ENCODE data around the gene MARVELD2.
"Not testable (repeated sequence)": the region's sequence is repeated elsewhere in the genome, so short reads cannot be mapped to it uniquely, and the experiment has no call there.

Gene MARVELD2, protein sequence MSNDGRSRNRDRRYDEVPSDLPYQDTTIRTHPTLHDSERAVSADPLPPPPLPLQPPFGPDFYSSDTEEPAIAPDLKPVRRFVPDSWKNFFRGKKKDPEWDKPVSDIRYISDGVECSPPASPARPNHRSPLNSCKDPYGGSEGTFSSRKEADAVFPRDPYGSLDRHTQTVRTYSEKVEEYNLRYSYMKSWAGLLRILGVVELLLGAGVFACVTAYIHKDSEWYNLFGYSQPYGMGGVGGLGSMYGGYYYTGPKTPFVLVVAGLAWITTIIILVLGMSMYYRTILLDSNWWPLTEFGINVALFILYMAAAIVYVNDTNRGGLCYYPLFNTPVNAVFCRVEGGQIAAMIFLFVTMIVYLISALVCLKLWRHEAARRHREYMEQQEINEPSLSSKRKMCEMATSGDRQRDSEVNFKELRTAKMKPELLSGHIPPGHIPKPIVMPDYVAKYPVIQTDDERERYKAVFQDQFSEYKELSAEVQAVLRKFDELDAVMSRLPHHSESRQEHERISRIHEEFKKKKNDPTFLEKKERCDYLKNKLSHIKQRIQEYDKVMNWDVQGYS

DNA sequence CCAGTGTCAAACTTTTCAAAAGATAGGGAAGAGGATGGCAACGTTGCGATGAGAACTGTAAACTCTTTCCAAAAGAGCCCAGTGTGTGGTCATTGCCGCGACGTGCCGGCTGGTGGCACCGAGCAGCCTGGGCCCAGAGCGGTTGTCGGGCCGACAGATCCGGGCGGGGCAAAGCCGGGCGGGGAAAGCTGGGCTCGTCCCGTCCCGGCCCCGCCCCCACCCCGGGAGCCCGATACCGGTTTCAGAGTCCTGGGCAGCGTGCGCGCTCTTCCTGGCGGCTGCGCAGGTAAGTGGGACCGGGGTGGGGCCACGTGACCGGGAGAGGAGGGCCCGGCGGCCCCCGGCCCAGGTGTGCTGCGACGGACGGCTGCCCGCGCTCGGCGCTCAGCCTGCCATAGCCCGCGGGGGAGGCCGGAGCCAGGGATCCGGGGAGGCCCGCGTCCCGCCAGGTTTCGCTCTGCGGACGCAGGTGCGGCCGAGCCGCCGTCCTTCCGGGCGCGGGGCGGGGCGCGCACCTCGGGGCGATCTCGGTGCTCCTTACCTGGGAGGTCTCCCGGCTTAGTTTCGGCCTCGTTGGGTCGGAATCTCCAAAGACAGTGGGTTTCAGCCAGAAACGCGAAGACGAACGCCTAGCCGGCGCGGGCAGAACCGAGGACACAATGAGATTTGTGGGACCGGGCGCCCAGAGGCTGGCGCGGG lies at the start of gene MARVELD2:
MARVELD2 (plus strand) TSS at position 232 of the 699 bp plus-strand sequence. CDS start 4,270 bp downstream, outside the sequence.
- DNase-seq: peak; percentile 39

DNA sequence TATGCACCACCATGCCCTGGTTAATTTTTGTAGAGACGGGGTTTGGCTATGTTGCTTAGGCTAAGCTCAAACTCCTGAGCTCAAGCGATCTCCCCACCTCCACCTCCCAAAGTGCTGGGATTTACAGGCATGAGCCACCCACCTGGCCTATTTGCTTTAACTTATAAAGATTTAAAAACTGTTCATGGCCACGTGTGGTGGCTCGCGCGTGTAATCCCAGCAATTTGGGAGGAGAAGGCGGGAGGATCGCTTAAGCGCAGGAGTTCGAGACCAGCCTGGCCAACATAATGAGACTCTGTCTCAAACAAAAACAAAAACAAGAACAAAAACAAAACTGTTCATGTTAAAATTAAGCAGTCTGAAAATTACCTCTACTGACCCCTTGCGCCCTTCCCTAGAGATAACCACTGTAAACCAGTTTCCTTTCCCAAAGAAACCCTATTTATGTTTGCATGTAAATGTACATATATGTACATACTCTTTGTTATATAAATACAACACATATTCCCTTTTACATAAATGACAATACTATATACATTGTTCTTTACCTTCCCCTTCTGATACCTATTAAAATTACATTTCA lies 47.1 kb upstream of the MARVELD2 start:
- DNase-seq: no peak

DNA sequence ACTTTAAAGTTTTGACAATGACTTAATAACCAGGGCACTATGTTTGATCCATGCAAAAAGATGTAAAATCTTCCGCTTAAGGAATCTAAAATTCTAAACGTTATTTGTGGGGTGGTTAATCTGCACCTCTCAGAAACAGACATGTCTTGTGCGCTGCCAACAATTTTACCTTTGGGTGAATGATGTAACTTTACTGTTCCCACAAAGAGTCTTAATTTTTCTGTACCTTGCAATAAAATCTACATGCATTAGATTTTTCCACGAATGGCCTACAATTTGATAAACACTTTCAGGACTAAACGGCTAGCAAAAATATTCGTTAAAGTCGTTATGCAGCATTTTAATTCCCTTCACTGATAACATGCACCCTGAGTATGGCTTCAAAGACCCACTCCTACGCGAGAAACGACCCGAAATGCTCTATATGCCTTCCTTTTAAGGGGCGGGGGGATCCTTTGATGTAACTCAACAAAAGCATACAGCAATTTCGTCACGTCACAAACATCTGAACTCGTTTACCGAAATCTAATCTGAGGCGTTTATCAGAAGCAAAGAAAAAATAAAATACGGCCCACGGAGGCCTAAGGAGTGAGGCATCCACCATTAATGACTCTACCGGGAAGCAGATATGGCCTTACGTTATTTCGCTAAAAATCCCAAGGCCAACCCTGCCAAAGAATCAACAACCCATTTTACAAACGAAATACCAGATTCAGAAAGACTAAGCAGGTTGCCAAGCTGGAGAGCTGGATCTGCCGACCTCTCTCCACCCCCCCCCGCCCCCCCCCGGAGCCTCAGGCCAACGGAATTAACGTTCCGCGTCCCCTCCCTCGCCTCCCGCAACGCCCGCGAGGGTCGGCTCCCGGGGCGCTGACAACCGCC lies 46.2 kb upstream of the MARVELD2 start:
- peak; percentile 29 for DNase-seq

DNA sequence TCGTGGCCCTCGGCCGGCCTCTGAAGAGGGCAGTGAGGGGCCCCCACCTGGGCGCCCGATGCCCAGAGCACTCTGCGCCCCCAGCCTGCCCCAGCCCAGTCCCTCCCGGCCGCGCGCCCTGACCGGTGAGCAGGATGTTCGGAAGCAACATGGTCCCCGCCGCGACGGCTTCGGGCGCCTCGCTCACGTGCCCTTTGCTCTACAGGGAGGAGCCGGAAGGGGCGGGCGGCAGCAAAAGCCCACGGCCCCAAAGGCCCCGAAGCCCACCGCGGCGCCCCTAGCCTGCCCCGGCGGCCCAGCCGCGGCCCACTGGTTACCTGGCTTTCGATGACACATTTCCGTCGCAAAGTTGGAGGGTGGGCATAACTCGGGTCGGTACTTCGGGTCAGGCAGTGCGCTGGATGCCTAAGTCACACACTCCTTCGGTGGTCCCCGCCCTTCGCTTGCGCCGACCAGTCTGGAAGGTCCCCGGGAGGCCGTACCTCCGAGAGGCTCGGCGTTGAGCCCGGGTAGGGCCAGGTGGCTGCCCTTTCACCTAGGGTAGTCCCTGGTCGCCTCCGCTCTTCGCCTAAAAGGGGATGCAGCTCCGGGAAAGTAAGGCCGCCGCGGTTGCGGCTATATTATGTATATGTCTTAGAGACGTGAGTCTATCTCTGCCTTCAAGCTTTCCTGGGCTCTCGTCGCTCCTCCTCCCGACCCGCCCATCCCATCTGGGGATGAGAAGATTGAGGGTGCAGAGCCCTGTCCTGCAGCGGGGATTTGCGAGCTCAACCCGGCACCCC lies 45.4 kb upstream of the MARVELD2 start, which contains the start of the genes AK6, RAD17 and TAF9:
AK6 (minus strand) TSS at position 181 of the 782 bp plus-strand sequence; CDS start at position 151, 30 bp downstream.
RAD17 (plus strand) TSS at position 479 of the 782 bp plus-strand sequence. CDS start 2,391 bp downstream, outside the sequence.
TAF9 (minus strand) TSS at position 181 of the 782 bp plus-strand sequence. CDS start 3,783 bp downstream, outside the sequence.
- peak; percentile 94 for DNase-seq

DNA sequence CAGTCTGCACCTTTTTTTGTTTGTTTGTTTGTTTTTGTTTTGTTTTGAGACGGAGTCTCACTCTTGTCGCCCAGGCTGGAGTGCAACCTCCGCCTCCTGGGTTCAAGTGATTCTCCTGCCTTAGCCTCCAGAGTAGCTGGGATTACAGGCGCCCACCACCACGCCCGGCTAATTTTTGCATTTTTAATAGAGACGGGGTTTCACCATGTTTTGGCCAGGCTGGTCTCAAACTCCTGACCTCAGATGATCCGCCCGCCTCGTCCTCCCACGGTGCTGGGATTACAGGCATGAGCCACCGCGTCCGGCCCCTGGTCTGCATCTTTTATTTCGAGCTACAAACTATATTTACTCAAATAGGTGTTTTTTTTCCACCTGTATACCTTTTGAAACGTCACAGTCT lies 44.6 kb upstream of the MARVELD2 start:
- DNase-seq: not testable (repeated sequence)

DNA sequence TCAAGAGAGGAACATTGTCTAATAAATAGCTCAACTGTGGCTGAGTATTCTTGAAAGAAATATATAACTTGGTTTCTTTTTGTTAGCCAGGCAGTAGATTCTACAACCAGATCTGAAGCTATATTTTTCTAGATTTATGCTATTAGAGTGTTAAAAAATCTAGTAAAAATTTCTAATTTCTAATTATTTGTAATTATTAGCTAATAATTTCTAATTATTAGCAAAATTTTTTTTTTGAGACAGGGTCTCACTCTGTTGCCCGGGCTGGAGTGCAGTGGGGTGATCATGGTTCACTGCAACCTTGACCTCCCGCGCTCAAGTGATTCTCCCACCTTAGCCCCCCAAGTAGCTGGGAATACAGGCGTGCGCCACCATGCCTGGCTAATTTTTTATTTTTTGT lies 42.5 kb upstream of the MARVELD2 start:
- DNase-seq: no peak

DNA sequence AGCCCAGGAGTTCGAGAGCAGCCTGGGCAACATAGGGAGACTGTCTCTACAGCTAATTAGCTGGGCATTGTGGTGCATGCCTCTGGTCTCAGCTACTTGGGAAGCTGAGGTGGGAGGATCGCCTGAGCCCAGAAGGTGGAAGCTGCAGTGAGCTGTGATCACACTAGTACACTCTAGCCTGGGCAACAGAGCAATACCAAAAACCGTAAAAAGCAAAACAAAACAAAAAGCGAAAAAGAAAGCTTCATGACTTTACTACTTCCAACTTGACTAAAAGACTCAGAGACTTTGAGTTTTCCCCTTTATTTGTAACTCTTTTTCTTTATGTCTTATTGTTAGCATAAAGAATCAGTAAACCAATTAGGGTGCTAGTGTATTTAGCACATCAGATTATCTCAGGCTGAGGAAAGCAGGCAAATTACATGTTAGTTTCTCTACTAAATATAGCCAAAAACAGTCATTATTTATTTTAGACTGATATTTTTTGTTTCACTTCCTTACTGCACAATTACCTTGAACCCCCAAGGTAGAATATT lies 39.9 kb upstream of the MARVELD2 start:
- no peak for DNase-seq

DNA sequence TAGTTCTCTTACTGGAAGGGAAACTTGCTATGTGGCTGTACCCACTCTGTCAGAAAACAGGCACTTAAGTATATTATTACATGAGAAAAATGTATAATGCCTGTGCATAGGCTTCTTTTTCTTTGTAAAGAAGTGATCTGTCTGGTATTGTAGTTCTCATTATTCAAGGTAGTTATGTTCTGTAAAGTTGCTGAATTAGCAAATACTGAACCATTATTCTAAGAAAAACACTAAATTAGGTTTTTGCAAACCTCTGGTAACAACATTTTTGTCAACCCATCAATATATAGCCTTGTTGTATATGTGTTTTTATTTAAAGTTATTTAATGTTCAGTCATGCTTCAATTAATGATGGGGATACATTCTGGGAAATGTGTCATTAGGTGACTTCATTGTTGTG lies 36.5 kb upstream of the MARVELD2 start:
- no peak for DNase-seq

DNA sequence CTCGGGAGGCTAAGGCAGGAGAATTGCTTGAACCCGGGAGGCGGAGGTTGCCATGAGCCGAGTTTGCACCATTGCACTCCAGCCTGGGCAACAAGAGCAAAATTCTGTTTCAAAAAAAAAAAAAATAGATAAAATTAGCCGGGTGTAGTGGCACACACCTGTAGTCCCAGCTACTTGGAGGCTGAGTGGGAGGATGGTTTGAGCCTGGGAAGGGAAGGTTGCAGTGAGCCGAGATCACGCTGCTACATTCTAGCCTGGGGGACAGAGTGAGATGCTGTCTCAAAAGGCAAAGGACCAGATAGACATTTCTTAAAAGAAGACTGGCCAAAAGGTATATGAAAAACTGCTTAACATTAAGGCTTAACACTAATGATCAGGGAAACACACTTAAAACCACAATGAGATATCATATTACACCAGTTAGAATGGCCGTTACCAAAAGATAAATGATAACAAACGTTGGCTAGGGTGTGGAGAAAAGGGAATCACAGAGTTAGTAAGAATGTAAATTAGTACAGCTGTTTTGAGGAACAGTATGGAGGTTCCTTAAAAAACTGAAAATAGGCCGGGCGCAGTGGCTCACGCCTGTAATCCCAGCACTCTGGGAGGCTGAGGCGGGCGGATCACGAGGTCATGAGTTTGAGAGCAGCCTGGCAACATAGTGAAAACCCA lies 10.1 kb upstream of the MARVELD2 start:
- no peak for DNase-seq

DNA sequence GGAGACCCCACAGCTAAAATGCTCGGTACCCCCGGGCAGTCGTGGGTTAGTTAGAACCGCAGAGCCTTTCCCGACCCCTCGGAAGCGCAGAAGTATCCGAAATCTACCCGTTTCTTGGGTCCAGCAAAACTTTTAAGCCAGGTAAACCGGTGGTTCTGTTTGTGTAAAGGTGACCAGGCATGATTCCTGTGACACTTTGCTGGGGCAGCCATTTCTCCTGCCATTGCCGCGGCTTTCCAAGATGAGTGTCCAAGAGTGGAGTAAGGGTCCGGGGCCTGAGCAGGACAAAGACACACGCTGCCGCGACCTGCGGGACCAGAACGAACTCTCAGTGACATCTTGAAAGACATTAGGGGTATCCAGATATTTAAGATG lies 655 bp downstream of the MARVELD2 start:
- DNase-seq: no peak

DNA sequence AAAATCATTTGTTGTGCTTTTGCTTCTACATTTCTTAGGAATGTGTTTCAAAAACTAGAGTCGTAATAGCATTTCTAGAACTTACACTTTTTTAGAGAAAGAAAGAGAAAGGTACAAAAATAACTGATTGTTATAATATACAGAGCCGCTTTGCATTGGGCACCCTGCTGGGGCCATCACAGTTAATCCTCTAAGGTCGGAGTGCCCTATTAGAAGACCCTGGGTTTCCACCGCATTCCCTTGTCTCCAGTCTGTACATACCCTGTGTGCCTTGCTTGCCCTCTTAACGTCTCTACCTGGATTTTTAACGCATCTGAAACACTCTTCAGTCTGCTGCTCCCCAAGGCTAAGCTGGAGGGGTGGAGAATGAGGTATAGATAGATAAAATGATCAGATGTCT lies 1.3 kb downstream of the MARVELD2 start:
- no peak for DNase-seq

DNA sequence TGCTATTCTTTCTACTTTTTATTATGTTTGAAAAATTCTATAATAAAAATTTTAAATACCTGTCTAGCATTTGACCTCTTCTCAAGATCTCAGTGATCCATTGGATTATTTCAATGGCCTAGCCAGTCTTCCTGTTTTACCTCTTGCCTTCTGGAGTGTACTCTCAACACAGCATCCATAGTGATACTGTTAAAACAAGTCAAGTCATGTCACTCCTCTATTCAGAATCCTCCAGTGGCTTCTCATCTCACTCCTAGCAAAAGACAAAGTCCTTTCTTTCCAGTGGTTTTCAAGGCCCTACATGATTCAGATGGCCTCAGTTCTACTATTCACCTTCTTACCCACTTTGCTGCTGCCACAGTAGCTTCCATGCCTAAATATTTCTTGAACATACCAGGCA lies 1.8 kb downstream of the MARVELD2 start:
- DNase-seq: no peak

DNA sequence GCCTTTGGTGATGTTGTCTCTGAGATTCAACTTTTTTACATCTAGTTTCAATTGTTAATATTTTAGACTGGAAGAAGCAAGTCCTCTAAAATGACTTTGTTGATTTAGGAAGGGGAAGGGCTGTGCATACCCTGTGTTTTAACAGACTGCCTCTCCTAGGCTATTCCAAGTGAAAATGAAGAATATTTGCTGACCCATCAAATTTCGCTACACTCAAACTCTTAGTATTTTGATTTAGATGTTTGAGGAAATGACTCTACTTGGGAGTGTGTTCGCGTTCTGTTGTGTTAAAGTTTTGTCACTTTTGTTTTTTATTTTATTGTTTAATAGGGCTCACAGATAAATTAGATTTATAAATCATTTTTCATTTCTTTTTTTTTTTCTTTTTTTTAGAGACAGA lies 3.6 kb downstream of the MARVELD2 start:
- no peak for DNase-seq

DNA sequence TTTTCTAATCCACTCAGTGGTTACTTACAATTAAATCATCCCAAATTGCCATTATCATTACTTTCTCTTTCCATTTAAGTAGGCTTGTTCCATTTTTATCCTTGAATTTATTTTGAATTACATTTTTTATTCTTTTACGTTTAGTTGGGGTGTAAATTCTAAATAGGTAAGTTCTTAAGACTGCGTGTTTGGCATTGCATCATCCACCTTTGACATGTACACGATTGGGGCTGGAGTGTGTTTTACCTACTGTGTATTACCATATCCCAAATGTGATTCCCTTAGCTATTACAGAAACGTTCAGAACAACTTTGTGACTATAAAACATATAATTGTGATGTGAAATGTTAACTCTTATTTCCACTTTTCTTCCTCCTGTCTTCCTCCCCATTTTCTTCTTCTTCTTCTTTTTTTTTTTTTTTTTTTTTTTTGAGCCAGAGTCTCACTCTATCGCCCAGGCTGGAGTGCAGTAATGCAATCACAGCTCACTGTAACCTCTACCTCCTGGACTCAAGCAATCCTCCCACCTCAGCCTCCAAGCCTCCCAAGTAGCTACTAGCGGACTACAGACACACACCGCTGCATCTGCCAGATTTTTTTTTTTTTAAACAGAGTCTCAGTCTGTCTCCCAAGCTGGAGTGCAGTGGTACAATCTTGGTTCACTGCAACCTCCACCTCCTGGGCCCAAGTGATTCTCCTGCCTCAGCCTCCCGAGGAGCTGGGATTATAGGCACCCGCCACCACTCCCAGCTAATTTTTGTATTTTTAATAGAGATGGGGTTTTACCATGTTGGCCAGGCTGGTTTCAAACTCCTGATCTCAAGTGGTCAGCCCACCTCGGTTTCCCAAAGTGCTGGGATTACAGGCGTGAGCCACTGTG lies 16.7 kb downstream of the MARVELD2 start:
- no peak for DNase-seq

DNA sequence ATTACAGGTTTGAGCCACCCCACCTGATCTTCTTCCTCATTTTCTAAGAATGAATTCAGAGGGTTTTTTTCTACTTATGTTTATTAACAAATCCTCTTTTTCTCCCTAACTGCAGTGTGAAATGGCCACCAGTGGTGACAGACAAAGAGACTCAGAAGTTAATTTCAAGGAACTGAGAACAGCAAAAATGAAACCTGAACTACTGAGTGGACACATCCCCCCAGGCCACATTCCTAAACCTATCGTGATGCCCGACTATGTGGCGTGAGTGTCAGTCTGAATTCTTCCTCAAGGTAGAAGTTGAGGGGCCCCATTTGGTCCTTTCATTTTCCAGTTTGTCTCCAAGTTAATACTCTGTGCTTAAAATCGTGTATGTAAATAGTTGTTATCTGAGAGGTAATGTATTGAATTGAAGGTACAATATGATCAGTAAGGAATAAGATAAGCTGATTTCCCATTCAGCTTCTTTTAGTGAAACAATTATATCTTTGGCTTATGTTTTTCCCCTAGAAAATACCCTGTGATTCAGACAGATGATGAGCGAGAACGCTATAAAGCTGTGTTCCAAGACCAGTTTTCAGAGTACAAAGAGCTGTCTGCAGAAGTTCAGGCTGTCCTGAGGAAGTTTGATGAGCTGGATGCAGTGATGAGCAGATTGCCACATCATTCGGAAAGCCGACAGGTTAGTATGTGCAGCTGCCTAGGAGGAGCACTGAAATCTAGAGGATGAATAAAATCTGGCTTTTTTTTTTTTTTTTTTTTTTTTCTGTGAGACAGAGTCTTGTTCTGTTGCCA lies 17.7 kb downstream of the MARVELD2 start:
- peak; percentile 28 for DNase-seq

DNA sequence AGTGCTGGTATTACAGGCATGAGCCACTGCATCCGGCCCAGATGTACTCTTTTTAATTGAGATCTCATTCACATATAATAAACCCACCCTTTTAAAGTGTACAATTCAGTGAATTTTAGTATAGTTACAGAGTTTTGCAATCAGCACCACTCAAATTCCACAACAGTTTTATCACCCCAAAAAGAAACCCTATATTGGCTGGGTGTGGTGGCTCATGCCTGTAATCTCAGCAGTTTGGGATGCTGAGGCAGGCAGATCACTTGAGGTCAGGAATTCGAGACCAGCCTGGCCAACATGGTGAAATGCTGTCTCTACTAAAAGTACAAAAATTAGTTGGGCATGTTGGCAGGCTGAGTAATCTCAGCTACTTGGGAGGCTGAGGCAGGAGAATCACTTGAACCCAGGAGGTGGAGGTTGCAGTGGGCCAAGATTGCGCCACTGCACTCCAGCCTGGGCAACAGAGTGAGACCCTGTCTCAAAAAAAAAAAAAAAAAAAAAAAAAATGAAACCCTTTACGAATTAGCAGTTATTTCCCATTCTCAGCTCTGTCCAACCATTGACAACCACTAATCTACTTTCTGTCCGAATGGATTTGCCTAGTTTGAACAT lies 20.5 kb downstream of the MARVELD2 start:
- DNase-seq: not testable (repeated sequence)

DNA sequence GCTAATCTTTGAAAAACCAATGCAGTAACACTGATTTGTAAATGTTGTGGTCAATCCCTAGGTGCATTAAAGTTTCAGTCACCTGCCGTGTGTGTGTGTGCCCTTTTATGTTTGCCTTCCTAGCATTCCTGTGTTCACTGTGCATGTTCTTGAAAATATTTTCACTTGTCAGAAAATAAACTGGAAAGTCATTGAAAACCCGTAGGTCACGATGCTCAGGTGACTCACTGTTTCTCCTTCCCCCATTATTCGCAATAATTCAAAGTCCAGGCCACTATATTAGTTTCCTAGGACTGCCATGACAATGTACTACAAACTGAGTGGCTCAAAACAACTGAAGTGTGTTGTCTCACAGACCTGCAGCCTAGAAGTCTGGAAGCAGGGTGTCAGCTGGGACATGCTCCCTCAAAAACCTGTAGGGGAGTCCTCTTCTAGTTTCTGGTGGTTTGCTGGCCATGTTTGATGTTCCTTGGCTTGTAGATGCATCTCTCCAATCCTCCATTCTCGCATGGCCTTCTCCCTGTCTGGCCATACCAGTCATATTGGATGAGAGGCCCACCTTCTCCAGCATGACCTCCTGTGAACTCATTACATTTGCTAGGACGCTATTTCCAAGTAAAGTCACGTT lies 29.3 kb downstream of the MARVELD2 start:
- no peak for DNase-seq

DNA sequence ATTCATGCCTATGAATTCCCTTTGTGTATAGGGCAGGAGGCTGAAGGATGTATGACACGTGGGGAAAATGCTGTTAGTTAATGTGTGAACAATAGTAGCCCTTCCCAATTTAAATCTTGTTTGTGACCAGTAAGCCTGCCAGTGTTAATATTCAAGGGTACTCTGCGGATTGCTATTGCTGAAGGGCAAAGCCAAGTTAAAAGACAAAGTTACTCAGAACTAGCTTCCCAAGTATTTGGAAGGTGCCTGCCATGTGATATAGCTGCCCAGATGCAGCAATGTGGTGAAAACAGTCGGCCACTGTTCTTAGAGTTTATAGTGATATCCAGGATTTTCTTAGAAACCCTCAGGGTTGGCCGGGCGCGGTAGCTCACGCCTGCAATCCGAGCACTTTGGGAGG lies 34.6 kb downstream of the MARVELD2 start:
- no peak for DNase-seq

Data from activated CD4-positive, alpha-beta T cell treated with anti-CD3 and anti-CD28 coated beads, Interleukin-2, amount 50 U/mL, for 16 hours (primary cell).